ENCODE data around the gene DBN1. TPM values are rescaled to one million over a fixed set of nuclear protein-coding genes. Genes with fewer than 3 reads are reported as not detected.

The DBN1 gene
- total and polyA plus RNA-seq, 12 donors, result 5.1 to 47.1 (median 12.6) TPM

DNA sequence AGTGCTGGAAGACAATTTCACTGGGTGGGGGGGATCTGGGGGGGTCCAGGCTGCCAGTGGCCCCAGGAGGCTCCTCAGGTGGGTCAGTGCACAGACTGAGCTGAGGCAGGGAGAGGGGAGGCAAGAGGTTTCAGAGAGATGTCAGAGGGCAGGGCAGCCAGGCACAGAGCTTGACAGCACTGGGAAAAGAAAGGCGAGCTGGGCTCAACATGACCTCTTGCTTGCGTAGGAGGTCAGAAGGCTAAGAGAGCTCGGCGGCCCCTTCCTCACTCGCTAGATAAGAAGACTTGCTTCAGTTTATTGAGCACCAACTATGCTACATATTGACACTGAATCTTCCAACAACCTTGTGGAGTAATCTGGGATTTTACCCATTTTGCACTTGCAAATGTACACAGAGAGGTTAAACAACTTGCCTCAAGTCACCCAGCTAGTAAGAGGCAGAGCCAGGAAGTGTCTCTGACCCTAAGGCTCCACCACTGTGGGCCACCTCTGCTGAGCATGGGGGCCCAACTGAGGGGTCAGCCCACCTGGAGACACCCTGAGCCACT is 20.4 kb upstream of the DBN1 start:
- intact Hi-C loops (cut with DNase I), result no loop called here
- DNase-seq, result no peak
- Histone ChIP-seq H3K27me3 (no peaks in the 10 kb centered on the region), H3K4me3 (peak overlapping the region in 1 of 4 donors; percentile 20), H3K9me3 (replicated peaks in 1 of 3) (no peaks in the 10 kb centered on the region), H3K4me1 (replicated peaks in 1 of 2) (peaks cover 29 to 36% of the 10 kb centered on the region in 2 donors), H3K36me3 (replicated peaks in 1 of 2) (peaks cover 0 to 25% of the 10 kb centered on the region in 2 donors), H3K27ac (peak overlapping the region in 2 of 5 donors; percentile 49 to 89)
- 78 to 94% (median 88%) methylated on average over 5 of the region's 5 CpGs for WGBS, 4 donors
- TF ChIP-seq POLR2A (IDR thresholded peaks at IDR 0.05), result no peak
- TF ChIP-seq, protein P1, sequence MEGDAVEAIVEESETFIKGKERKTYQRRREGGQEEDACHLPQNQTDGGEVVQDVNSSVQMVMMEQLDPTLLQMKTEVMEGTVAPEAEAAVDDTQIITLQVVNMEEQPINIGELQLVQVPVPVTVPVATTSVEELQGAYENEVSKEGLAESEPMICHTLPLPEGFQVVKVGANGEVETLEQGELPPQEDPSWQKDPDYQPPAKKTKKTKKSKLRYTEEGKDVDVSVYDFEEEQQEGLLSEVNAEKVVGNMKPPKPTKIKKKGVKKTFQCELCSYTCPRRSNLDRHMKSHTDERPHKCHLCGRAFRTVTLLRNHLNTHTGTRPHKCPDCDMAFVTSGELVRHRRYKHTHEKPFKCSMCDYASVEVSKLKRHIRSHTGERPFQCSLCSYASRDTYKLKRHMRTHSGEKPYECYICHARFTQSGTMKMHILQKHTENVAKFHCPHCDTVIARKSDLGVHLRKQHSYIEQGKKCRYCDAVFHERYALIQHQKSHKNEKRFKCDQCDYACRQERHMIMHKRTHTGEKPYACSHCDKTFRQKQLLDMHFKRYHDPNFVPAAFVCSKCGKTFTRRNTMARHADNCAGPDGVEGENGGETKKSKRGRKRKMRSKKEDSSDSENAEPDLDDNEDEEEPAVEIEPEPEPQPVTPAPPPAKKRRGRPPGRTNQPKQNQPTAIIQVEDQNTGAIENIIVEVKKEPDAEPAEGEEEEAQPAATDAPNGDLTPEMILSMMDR (IDR thresholded peaks at IDR 0.05), result no peak

DNA sequence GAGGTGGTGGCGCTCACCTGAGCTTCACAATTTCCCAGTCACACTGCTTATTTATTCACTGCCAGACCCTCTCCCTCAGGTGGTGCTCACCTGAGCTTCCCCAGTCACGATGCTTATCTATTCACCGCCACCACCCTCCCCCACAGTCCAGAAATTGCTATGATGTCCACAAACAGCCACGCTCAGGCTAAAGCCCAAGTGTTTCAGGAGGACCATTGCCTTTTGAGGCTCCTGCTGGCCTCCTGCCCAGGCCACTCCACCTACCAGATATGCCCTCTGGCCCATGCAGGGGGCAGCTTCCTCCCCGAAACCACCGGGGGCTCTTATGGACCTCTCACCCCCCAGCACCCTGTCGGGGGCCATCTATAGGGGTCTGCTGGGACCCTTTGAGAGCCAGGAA is 19.4 kb upstream of the DBN1 start:
- WGBS, 4 donors, result 86 to 94% (median 88%) methylated on average over 4 to 7 of the region's 7 CpGs
- intact Hi-C loops (cut with DNase I), result no loop called here
- peak overlapping the region in 1 of 5 donors; percentile 89 for H3K27ac ChIP-seq
- peaks cover 0 to 28% of the 10 kb centered on the region in 2 donors for H3K36me3 ChIP-seq (replicated peaks in 1 of 2)
- no peak overlapping the region for H3K4me3 ChIP-seq
- H3K9me3 ChIP-seq (replicated peaks in 1 of 3), result no peaks in the 10 kb centered on the region
- DNase-seq, result no peak
- TF ChIP-seq, protein P1 (IDR thresholded peaks at IDR 0.05), result no peak
- no peak for TF ChIP-seq POLR2A (IDR thresholded peaks at IDR 0.05)
- peaks cover 21 to 28% of the 10 kb centered on the region in 2 donors for H3K4me1 ChIP-seq (replicated peaks in 1 of 2)
- H3K27me3 ChIP-seq, result no peaks in the 10 kb centered on the region

DNA sequence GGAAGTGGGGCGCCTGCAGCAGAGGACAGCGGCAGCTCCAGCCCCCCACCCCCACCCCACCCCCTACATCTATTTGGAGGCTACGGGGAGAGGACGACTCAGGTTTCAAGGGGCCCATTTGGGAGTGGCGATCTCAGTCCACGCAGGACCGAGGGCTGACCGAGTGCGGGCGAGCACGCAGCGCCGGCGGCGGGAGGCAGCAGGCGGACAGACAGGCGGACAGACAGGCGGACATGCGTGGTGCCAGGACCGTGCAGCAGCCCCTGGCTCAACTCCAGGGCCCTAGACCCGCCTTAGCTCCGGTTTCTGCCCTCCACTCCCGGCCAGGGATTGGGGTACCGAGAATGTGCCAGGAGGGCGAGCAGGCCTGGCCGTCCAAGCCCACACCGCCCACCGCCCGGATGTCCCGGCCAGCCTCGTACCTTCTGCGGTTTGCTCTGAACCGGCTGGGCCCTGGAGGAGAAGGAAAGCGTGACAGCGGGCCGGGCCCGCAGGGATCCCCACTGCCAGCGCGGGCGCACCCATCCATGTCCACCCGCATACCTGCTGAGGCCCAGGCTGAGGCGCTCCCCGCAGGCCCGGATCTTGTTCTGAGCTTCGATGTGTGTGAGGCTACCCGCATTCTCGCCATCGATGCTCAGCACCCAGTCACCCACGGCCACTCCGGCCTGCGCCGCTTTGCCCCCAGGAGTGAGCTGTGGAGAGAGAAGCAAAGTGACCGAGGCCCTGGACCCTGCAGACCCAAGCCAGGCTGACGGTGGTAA is 18.7 kb upstream of the DBN1 start:
- no peak for DNase-seq
- WGBS, 4 donors, result 93 to 96% (median 95%) methylated on average over 24 to 54 of the region's 54 CpGs
- H3K36me3 ChIP-seq (replicated peaks in 1 of 2), result peaks cover 0 to 35% of the 10 kb centered on the region in 2 donors
- intact Hi-C loops (cut with DNase I), result no loop called here
- peaks cover 19 to 25% of the 10 kb centered on the region in 2 donors for H3K4me1 ChIP-seq (replicated peaks in 1 of 2)
- no peaks in the 10 kb centered on the region for H3K9me3 ChIP-seq (replicated peaks in 1 of 3)
- no peak overlapping the region for H3K27ac ChIP-seq
- H3K4me3 ChIP-seq, result no peak overlapping the region
- TF ChIP-seq POLR2A (IDR thresholded peaks at IDR 0.05), result no peak
- TF ChIP-seq, protein P1 (IDR thresholded peaks at IDR 0.05), result no peak
- no peaks in the 10 kb centered on the region for H3K27me3 ChIP-seq

DNA sequence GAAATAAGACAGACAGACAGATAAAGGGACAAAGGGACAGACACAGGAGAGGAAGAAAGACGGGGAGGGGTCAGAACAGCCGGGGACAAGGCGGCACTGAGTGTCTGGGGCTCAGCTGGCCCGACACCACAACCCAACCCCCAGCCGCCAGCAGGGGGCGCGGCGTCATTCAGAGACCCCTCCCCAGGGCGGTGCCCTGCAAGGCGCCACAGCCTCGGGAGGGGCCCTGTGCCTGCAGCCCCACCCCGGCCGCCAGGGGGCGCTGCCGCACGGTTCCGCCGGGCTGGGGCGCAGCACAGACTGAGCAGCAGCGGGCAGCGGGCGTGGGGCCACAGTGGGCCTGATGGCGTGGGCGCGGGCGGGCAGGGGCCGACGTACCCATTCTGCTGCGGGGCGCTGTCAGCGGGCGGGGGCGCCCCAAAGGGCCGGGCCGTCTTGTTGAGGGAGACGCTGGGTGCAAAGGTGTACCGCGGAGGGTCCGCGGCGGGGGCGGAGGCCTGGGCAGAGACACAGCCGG is 18.1 kb upstream of the DBN1 start:
- H3K4me3 ChIP-seq, result no peak overlapping the region
- 50 to 75% (median 67%) methylated on average over 12 to 43 of the region's 43 CpGs for WGBS, 4 donors
- DNase-seq, result no peak
- TF ChIP-seq POLR2A (IDR thresholded peaks at IDR 0.05), result no peak
- TF ChIP-seq, protein P1 (IDR thresholded peaks at IDR 0.05), result peak in 4 of 6 experiments; percentile 31 to 71 (median 50)
- H3K27me3 ChIP-seq, result no peaks in the 10 kb centered on the region
- intact Hi-C loops (cut with DNase I), result no loop called here
- H3K4me1 ChIP-seq (replicated peaks in 1 of 2), result peaks cover 13 to 25% of the 10 kb centered on the region in 2 donors
- H3K9me3 ChIP-seq (replicated peaks in 1 of 3), result no peaks in the 10 kb centered on the region
- peaks cover 0 to 37% of the 10 kb centered on the region in 2 donors for H3K36me3 ChIP-seq (replicated peaks in 1 of 2)
- H3K27ac ChIP-seq, result no peak overlapping the region

All from adrenal gland (tissue), 12 donors.